Stimulated activated CD4-positive, alpha-beta T cell treated with anti-CD3 and anti-CD28 coated beads, Interleukin-2, amount 100 ng/mL, for 48 hours (primary cell): ENCODE results near the gene C1QC.

ENCODE experiments used
- DNase-seq, 2 donors: peaks; one replicate each; pipeline ENCODE4 v3.0.0-alpha.2; 2020

Gene C1QC

DNA sequence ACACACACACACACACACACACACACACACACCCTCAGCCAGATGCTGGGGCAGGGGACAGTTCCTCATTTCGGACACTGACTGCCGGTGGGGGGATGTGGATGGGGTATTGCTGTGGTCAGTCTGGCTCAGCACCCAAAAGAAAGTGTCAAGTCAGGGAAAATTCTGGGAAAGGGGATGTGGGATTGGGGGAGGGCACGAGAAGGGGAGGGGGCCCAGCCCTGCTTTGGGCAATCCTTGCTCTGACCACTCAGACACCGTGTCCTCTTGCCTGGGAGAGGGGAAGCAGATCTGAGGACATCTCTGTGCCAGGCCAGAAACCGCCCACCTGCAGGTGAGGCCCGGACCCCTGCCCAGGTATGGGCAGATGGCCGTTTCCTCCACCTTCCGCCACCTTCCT lies at the start of gene C1QC:
Gene C1QC (plus strand): TSS at position 253 of the 400 bp plus-strand sequence. CDS start 391 bp downstream, outside the sequence.
- no peak for DNase-seq

DNA sequence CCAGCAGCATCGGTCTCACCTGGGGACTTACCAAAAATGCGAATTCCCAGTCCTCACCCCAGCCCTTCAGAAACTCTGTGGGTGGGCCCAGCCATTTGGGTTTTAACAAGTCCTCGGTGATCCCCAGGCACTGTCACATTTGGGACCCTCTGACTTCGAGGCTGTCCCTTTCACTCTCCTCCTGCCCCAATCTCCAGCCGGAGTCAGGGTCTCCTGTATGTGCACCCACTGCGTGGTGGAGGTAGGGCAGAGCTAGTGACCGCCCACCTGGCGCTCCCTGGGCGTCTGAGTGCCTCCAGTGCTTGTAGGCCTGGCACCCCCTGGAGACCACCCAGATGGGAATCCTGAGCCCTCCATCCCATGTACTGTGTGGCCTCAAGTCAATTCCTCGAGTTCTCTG lies 49.0 kb upstream of the C1QC start:
- no peak for DNase-seq

DNA sequence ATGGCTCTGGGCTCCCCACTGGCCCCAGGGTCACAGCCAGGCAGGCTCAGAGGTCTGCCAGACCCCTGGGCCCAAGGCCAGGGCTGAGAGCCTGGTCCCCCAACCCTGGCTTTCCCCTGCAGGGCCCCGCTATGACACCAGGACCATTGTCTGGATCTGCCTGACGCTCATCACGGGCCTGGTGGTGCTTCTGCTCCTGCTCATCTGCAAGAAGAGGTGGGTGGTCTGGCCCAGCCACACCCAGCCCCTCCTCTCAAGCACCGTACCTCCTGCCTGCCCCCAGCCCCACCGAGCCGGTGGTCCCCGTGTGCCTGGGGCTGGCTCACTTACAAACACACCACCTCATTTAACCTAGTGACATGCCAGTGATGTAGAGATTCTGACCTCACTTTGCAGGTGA lies 48.3 kb upstream of the C1QC start:
- no peak for DNase-seq

DNA sequence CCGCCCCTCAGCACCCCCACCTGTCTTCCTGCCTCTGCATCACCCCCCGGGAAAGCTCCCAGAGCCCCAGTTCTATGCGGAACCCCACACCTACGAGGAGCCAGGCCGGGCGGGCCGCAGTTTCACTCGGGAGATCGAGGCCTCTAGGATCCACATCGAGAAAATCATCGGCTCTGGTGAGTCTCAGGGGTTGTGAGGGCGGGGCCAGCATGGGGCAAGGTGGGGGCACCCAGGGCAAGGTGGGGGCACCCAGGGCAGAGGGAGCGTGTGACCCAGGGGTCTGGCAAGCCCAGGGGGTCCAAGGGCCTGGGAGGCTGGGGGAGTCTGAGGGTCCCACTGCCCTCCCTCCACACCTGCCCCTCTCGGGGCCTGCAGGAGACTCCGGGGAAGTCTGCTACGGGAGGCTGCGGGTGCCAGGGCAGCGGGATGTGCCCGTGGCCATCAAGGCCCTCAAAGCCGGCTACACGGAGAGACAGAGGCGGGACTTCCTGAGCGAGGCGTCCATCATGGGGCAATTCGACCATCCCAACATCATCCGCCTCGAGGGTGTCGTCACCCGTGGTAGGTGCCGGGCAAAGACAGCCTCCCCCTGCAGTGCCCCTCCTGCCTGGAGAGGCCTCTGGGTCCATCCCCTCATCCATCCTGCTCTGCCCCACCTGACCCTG lies 46.0 kb upstream of the C1QC start:
- no peak for DNase-seq

DNA sequence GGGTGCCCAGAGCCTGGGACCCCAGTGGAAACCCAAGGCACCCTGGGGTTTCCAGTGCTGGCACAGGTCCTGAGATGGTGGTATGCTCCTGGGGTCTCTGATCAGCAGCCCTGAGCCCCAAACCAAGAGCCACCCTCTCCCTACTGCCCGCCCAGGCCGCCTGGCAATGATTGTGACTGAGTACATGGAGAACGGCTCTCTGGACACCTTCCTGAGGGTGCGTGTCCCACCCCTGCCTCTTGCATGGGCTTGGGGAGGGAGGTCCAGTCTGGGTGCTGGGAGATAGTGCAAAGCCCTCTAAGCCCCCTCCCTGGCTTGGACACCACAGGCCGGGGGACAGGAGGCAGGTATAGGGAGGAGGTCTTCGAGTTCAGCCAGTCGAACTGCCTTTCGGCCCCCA lies 45.4 kb upstream of the C1QC start:
- no peak for DNase-seq

DNA sequence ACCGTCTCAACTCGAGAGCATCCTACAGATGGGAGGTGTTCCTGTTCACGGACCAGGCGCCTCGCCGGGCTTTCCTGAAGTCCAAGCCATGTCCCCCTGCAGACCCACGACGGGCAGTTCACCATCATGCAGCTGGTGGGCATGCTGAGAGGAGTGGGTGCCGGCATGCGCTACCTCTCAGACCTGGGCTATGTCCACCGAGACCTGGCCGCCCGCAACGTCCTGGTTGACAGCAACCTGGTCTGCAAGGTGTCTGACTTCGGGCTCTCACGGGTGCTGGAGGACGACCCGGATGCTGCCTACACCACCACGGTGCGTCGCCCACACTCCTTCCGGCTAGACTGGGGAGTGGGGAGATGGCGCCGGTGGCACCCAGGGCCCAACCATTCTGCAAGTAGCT lies 44.7 kb upstream of the C1QC start:
- DNase-seq, result no peak

DNA sequence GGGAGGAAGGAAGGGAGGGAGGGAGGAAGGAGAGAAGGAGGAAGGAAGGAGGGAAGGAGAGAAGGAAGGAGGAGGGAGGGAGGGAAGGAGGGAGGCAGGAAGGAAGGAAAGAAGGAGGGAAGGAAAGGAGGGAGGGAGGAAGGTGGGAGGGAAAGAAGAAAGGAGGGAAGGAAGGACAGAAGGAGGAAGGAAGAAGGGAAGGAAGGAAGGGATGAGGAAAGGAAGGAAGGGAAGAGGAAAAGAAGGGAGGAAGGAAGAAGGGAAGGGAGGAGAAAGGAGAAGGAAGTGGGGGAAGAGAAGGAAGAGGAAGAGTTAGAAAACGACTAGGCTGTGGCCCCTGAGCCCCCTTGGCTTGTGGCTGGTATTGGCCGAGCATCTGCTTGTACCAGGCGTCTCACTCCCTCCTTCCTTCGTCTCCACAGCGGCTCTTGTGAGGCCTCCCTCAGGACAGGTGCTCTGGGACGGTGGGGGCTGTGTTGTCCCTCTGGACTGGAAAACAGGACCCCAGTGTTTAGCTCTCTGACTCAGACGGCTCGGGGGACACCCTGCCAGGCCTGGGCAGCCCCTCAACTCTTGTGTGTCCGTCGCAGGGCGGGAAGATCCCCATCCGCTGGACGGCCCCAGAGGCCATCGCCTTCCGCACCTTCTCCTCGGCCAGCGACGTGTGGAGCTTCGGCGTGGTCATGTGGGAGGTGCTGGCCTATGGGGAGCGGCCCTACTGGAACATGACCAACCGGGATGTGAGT lies 43.2 kb upstream of the C1QC start:
- DNase-seq, result no peak

DNA sequence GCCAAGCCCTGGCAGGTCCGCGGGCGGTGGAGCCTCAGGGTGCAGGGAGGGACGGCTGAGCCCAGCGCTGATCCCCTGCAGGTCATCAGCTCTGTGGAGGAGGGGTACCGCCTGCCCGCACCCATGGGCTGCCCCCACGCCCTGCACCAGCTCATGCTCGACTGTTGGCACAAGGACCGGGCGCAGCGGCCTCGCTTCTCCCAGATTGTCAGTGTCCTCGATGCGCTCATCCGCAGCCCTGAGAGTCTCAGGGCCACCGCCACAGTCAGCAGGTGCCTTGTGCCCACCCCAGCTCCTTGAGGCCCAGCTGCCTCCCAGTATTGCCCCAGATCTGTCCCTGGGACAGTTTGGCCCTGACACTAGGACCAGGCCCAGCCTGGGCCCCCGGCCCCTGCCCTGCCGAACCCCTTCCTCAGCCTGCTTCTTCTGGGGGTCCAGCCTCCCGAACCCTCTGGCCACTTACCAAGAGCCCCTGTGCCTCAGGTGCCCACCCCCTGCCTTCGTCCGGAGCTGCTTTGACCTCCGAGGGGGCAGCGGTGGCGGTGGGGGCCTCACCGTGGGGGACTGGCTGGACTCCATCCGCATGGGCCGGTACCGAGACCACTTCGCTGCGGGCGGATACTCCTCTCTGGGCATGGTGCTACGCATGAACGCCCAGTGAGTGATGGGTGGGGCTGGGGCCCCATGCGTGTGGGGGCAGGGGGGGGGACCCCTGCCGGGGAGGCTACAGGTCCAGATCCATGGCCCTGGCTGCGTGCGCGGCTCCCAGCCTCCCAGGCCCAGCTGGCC lies 42.4 kb upstream of the C1QC start:
- no peak for DNase-seq

DNA sequence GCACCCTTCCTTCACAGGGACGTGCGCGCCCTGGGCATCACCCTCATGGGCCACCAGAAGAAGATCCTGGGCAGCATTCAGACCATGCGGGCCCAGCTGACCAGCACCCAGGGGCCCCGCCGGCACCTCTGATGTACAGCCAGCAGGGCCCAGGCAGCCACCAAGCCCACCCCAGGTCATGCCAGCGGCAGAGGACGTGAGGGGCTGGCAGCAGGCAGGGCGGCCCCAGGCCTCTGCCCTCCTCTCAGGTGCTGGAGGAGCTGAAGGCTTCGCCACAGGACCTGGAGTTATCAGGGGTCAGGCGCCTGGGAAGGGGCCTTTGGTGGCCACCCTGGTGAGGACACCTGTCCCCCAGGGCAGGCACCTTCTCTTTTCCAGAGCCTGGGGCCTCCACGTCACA lies 41.8 kb upstream of the C1QC start:
- DNase-seq, result no peak

DNA sequence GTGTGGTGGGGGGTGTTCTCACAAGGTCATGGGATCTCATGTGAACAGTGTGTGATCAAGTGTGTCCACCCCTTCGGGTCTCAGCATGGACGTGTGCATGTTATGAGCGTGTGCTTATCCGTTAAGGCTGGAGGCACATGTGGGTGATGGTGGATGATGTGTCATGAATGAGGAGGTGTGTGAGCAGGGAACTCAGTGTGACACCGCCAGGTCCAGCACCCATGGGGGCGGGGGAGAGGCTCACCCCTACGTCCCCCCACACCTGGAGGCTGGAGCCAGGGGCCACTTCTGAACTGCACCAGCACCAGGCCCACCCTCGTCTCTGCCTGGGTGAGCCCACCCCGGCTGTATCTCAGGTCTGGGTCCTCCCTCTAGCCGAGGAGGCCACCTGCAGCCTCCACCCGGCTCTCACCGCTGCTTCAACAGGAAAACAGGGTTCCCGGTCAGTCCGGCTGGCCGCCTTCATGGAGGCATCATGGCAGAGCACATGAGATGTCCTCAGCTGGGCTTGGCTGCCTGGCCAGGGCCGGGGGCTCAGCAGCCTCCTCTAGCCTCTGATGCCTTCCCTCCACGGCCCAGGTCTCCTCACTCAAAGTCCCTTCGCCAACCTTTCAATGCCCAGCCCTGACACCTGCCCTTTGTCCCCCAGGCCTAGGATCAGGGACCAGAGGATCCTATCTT lies 41.2 kb upstream of the C1QC start:
- DNase-seq, result no peak

DNA sequence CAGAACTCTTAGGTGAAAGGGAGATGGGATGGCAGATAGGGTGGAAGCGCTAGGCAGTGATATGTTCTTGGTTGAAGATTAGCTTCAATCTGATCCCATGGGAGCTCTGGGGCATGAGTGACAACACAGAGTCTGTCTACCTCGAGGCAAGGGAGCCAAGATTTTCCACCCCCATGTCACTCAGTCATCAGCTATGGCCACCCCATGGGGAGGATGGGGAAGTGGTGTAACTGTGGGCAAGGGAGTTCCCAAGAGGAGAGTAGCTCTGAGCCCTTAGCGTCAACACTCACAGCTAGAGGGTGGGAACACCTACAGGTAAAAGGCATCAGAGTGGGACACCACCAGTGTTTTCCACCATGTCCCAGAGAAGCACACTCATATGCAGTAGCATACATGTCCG lies 37.3 kb upstream of the C1QC start:
- no peak for DNase-seq

DNA sequence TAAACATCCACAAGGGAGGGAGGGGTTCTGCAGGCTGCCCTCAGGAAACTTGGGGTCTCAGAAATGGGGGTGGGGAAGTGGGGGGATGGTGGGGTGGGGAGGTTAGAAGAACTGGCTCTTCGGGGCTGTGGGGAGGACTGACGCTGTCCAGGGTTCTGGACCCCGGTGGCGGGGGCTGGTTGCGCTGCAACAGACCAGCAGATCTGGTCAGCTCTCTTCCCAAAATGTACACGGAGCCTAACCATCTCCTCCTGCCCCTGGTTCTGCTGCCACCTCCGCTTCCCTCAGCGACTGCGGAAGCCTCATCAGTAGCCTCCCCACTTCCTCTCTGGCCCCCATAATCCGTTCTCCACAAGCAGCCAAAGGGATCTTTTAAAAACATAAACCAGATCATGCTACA lies 36.3 kb upstream of the C1QC start:
- DNase-seq, result no peak

DNA sequence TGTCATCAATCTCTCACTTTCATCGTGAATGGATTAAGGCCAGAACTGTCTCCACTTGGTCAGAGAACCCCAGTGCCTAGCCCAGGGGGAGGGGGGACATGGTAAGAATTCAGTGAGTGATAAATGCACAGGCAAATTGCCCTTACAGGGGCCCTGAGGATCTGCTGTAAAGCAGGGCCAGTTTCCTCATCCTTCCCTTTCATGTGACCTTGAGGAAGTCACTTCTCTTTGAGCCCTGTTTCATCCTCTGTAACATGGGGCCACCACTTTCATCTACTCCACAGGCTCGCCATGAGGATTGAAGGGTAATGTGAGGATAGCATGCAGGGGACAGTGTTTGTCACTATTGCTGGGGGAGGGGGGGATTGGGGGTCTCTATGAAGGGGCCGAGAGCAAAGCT lies 35.1 kb upstream of the C1QC start:
- DNase-seq, result no peak

DNA sequence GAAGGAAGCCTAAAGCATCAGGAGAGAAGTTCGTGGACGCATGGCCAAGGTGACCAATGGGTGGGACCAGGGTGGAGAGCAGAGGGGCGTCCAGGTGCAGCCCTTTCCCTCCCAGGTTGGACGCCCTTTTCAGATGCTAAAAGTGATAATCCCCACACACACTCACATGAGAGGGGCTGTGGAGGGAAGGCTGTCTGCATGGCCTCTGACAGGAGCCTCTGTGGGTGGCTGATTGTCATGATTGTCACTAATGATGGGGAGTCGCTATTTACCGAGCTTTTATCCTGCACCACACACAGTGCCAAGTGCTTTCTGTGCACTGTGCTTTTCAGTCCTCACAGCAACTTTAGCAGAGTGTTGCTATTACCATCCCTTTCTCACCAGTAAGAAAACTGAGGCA lies 34.1 kb upstream of the C1QC start:
- DNase-seq, result no peak

DNA sequence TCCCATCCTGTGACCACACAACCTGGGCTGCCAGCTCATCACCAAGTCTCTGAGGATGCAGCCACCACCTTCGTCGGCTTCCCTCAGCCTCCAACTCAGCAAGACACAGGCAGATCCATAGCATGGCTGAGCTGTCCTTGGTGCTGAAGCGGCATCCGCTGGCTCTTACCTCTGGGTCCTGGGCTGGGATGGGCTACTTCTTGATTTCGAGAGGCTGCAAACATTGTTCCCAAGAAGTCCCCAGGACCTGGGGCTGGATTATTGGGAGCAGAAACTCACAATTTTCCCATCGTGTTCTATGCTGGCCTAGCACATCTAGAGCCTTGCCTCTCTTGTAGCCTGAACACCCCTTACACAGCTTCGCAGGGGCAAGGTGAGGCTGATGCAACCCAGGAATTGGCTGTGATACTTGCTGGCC lies 31.9 kb upstream of the C1QC start:
- DNase-seq, result peak; percentile 13 to 16

DNA sequence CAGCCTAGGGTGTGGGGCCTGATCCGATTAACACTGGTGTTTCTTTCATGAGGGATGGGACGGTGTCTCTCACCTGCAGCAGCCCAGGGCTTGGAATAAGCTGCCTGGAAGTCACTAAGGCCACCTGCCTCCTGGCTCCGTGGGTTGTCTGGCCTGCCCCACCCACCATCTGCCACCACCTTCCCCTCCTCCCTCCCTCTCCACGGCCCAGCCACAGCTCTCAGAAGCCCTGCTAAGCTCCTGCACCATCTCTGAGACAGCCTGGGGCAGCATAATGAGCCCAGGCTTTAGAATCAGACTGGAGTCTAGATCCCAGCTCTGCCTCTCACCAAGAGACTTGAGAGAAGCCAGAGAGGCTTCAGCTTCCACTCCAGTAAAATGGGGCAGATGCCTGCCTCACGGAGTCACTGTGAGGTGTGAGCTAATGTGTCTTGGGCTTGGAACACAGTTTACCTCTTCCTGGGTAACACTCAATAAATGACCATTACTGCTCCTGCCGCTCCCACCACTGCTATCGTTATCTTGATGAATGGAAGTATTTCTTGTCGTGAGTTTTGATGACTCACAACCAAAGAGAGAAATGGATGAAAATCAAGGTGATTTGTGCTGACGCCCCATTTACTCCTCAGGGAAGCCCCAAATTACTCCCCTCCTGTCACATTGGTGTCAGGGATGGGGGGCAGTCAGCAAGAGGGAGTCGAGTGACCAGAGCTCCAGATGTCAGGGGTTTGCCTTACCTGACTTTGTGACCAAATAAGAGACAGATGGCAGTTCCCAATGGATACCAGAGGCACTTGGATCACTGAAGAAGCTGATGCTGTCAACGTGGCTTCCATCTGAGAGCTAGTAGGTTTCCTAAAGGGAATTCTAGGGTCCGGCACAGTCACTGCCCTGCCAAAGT lies 30.5 kb upstream of the C1QC start:
- no peak for DNase-seq

DNA sequence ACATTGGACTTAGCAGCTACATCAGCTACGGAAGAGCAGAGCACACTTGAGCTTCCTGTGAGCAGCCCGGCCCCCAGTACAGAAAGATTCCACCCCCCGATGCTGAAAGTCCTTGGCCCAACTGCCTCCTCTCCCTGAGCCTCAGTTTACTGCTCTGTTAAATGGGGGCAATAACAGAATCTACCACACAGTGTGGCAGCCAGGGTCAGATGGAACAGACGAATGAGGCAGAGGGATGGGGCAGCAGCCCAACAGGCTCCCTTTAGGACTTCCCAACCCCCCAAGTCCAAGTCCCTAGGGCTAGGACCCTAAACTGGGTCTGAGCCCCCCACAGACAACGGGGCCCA lies 29.9 kb upstream of the C1QC start:
- DNase-seq, result no peak

DNA sequence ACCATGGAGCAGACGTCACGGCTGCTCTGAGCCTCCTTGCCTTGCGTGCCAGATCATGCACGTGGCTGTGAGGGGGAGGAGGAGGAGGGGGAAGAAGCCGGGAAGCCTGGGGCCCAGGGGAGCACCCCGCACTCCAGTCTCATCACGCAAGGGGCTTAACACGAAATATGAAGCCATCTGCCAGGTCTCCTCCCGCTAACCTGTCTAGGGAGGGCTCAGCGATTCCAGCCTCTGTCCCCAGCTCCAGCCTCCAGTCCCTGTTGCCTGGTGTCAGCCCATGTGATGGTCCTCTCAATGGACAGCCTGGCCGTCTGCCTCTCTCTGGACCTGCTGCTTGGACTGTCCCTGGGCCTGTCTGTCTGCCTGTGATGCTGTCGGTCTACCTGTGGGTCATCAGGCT lies 29.5 kb upstream of the C1QC start:
- DNase-seq, result no peak

DNA sequence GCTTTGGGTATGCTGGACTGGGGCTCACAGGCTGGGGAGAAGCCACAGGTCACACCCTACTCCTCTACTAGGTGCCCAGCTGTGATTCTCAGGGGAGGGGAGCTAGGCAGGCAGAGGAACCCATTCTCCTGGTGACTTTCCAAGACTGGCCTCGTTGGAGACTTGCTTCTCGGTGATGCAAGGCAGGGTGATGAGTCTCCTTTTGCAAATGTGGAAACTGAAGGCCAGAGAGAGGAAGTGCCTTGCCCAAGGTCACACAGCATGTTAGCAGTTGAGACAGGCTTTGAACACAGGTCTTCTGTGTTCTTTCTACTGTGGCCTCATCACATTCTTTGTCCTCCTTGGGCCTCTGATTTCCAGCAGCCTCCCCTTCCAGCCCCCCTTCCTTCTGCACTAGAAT lies 27.5 kb upstream of the C1QC start:
- no peak for DNase-seq

DNA sequence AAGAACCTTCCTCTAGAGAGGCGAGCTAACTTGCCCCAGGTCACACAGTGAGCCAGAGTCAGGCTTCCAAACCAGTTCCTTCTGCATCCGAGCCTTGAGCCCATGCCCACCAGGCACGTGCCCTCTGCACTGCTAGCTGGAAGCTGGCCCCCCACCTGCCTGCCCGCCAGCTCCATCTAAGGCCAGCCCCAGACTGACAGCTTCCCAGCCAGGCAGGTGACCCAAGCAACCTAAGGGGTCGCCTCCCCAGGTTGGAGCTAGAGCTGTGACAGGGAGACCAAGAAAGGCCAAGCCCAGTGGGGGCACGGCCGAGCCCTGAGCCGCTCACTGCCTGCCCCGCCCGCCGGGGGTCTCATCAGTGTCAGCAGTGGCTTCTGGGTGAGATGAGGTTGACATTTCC lies 26.9 kb upstream of the C1QC start:
- DNase-seq, result no peak

DNA sequence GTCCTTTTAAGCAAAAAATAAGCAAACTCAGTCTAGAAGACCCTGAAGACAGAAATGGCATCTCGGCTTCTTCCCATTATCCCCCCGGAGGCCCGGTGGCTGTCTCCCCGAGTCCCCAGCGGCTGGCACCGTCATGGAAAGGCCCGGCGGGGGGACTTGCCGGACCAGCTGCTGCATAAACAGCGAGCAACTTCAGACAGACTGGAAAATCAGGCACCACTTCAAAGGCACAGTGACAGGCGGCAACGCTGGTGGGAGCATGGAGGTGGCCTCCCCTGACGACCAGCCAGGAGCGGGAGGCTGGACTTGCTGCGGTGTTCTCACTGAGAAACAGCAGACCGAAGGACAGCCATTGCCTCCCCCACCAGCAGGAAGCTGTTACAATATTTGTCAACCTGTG lies 25.4 kb upstream of the C1QC start:
- DNase-seq, result no peak

DNA sequence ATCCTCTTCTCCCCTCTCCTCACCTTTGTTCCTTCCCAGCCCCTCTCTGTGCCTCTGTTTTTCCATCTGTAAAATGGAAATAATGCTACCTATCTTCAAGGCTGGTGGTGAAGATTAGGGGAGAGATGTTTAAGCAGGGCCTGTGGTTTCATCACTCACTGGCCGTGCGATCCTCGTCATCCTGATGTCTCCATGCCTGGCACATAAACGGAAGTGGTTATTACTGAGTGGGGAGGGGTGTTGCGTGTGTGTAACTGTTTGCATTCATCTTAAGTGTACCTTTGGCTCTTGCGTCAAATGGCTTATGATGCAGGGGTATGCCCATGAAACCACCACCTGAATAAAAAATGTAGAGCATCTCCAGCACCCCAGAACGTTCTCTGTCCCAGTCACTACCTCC lies 24.2 kb upstream of the C1QC start:
- no peak for DNase-seq

DNA sequence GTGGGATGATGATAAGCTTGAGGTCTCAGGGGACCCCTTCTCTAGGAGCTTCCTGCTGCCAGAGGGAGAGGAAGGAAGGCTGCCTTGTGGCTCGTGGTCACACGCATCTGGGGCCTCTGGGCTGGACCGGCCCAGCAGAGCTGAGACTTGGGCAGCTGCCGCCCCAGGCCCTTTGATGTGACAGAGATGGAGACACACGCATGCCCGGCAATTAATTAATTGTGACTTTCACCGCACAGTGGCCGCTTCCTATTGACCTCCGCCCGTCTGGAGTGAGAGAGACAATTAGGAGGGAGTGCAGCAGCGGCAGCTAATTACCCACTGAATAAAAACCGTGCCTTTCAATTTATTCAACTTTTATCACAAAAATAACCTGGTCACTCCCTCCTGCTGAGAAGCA lies 23.6 kb upstream of the C1QC start:
- no peak for DNase-seq
